Ishikawa (cell line): Measurements from ENCODE around the gene PRKCQ.

Experiments
- CEBPB ChIP-seq: IDR thresholded peaks from 2 replicates; pipeline ENCODE4 v1.6.1; 2012
- CREB1 ChIP-seq: IDR thresholded peaks from 2 replicates; pipeline ENCODE4 v1.6.1; 2012; ENCODE audit warnings: low read depth
- EGR1 ChIP-seq: IDR thresholded peaks from 2 replicates; pipeline ENCODE4 v1.6.1; 2012
- EP300 ChIP-seq: IDR thresholded peaks from 2 replicates; pipeline ENCODE4 v1.6.1; 2012; ENCODE audit warnings: borderline replicate concordance
- FOXM1 ChIP-seq: IDR thresholded peaks from 2 replicates; pipeline ENCODE4 v1.6.1; 2012; ENCODE audit warnings: low read depth, borderline replicate concordance
- MAX ChIP-seq: IDR thresholded peaks from 2 replicates; pipeline ENCODE4 v1.6.1; 2012
- NFIC ChIP-seq: IDR thresholded peaks from 2 replicates; pipeline ENCODE4 v1.6.1; 2012
- RAD21 ChIP-seq: IDR thresholded peaks from 2 replicates; pipeline ENCODE4 v1.6.1; 2012; ENCODE audit warnings: low read depth
- REST ChIP-seq: IDR thresholded peaks from 2 replicates; pipeline ENCODE4 v1.6.1; 2012; ENCODE audit warnings: low read depth, mild to moderate bottlenecking
- TAF1 ChIP-seq: IDR thresholded peaks from 2 replicates; pipeline ENCODE4 v1.6.1; 2012; ENCODE audit warnings: low read depth, mild to moderate bottlenecking
- TCF12 ChIP-seq: IDR thresholded peaks from 2 replicates; pipeline ENCODE4 v1.6.1; 2012; ENCODE audit warnings: low read depth
- TEAD4 ChIP-seq: IDR thresholded peaks from 2 replicates; pipeline ENCODE4 v1.6.1; 2012
- USF1 ChIP-seq: IDR thresholded peaks from 2 replicates; pipeline ENCODE4 v1.6.1; 2012
- YY1 ChIP-seq: IDR thresholded peaks from 2 replicates; pipeline ENCODE4 v1.6.1; 2012; ENCODE audit warnings: low read depth
- ZBTB7A ChIP-seq: IDR thresholded peaks from 2 replicates; pipeline ENCODE4 v1.6.1; 2012; ENCODE audit warnings: low read depth

PRKCQ gene

DNA sequence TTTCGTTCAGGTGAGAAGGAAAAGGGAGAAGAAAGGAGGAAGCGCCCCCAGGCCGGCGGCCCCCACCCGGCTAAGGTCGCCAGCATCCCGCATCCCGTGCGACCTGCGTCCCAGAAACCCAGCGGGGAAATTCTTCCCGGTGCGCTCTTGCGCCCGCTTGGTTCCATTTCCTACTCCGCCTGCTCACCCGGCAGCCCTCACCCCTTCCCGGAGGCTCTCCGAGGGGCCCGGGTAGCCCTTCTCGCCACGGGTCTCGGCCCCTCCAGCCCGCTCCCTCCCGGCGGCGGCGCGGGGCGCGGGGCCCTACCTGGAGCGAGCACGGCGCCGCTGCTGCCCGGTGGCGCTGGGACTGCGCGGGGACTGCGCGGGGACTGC is at the start of gene PRKCQ:
TSS of gene PRKCQ (minus strand) at position 373 of the 375 bp plus-strand sequence. CDS start 65,141 bp downstream, outside the sequence.
- TF ChIP-seq EP300, result no peak
- no peak for TF ChIP-seq TEAD4
- no peak for TF ChIP-seq RAD21
- no peak for TF ChIP-seq USF1
- TF ChIP-seq EGR1, result no peak
- TF ChIP-seq REST, result no peak
- no peak for TF ChIP-seq TCF12
- no peak for TF ChIP-seq CEBPB
- no peak for TF ChIP-seq CREB1
- TF ChIP-seq NFIC, result no peak
- TF ChIP-seq YY1, result no peak
- no peak for TF ChIP-seq ZBTB7A
- no peak for TF ChIP-seq MAX
- TF ChIP-seq FOXM1, result no peak
- TF ChIP-seq TAF1, result no peak

- TF ChIP-seq TCF12 (no peak), EGR1 (no peak), MAX (no peak), TAF1 (no peak), TEAD4 (no peak), CREB1 (no peak), USF1 (no peak), EP300 (no peak), RAD21 (no peak), CEBPB (no peak)
Observed at GRCh38 chr10:6625428-6625827, 45.4 kb upstream of the PRKCQ start.

DNA sequence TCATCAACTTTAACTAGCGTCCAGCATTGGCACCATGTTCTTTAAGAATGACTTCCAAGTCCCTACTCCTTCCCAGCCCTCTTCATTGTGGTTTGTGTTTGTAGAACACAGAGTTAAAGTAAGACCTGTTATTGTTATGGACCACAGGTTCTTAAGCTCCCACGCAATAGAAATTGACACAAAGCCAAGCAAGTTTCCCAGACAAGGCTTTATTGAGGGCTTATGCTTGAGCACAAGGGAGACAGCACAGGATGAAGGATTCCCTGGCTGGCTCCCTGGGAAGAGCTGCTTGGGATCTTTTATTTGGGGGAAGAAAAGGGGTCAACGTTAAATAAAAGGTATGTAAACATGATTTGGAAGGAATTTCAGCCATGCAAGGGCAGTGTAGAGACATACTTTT is 44.3 kb upstream of the PRKCQ start:
- TF ChIP-seq EGR1, result no peak
- TF ChIP-seq YY1, result no peak
- TF ChIP-seq NFIC, result no peak
- no peak for TF ChIP-seq RAD21
- TF ChIP-seq USF1, result no peak
- no peak for TF ChIP-seq REST
- no peak for TF ChIP-seq CREB1
- no peak for TF ChIP-seq ZBTB7A
- no peak for TF ChIP-seq EP300
- TF ChIP-seq FOXM1, result no peak
- no peak for TF ChIP-seq MAX
- no peak for TF ChIP-seq TEAD4
- no peak for TF ChIP-seq TCF12
- no peak for TF ChIP-seq TAF1
- TF ChIP-seq CEBPB, result no peak

- no peak for TF ChIP-seq CEBPB
- TF ChIP-seq TEAD4, result no peak
- TF ChIP-seq USF1, result no peak
- TF ChIP-seq NFIC, result no peak
- no peak for TF ChIP-seq CREB1
- no peak for TF ChIP-seq YY1
- no peak for TF ChIP-seq RAD21
- TF ChIP-seq TCF12, result no peak
- no peak for TF ChIP-seq TAF1
- no peak for TF ChIP-seq REST
- TF ChIP-seq EGR1, result no peak
- no peak for TF ChIP-seq MAX
- TF ChIP-seq FOXM1, result no peak
- no peak for TF ChIP-seq ZBTB7A
Observed at GRCh38 chr10:6622921-6623320, 42.8 kb upstream of the PRKCQ start.
